K562 (cell line): ENCODE results near the gene CARM1. TPM values are rescaled to one million over a fixed set of nuclear protein-coding genes. Genes with fewer than 3 reads are reported as not detected.

Source experiments
- ATF4 ChIP-seq: fragments of 450-650 bp; formaldehyde crosslinking; IDR thresholded peaks from 2 replicates; pipeline ENCODE4 v1.4.0; 2022; ENCODE audit warnings: mild to moderate bottlenecking, moderate library complexity
- CREB3L1 ChIP-seq: fragments of 450-650 bp; IDR thresholded peaks from 2 replicates; pipeline ENCODE4 v1.6.1; 2014; ENCODE audit warnings: low read depth, mild to moderate bottlenecking, moderate library complexity, borderline replicate concordance
- ELK1 ChIP-seq: sonication (generic); formaldehyde crosslinking; IDR thresholded peaks from 2 replicates; pipeline ENCODE4 v1.8.1; 2022; ENCODE audit warnings: missing genetic modification reagents
- GABPB1 ChIP-seq: sonication (generic); formaldehyde crosslinking; IDR thresholded peaks from 2 replicates; pipeline ENCODE4 v1.8.0; 2022; ENCODE audit warnings: mild to moderate bottlenecking, missing genetic modification reagents
- POLR2A ChIP-seq: fragments of 450-650 bp; conservative IDR thresholded peaks from 2 replicates; pipeline ENCODE4 v1.6.1; 2016
- WHSC1 ChIP-seq: IDR thresholded peaks from one replicate; pipeline ENCODE4 v1.6.1; 2012; ENCODE audit warnings: low read length, control low read depth, inconsistent platforms
- ZNF318 ChIP-seq, 2 experiments: fragments of 450-650 bp; IDR thresholded peaks; 2 replicates each; pipeline ENCODE4 v1.6.1; 2016; ENCODE audit warnings: mild to moderate bottlenecking in 2 of 2, borderline replicate concordance in 1 of 2, low read depth in 1 of 2, moderate library complexity in 1 of 2
- polyA plus RNA-seq, 8 experiments: library from polyadenylated mRNA; depleted of rRNA in 4 of 8; stranded (reverse) in 5 of 8; unstranded in 3 of 8; fragments of >200 nt; fragmentation: Nextera tagmentation in 2 of 8; fragmentation: Illumina TruSeq in 1 of 8; extraction: Ambion mirVana in 2 of 8; extraction: Trizol in 1 of 8; gene quantifications; 2 replicates each; pipeline versions ENCODE4 v1.2.1 to v1.2.3, GENCODE V29; 2011 to 2014; ENCODE audit warnings: inconsistent platforms in 1 of 8, missing spikeins in 1 of 8
- total RNA-seq, 7 experiments: library from RNA; depleted of rRNA in 6 of 7; stranded (reverse); fragments of >200 nt in 6 of 7; fragmentation: Illumina TruSeq in 2 of 7; extraction: Trizol in 2 of 7; gene quantifications; 2 replicates each; pipeline versions ENCODE4 v1.2.1 to v1.2.3, GENCODE V29; 2011 to 2021; ENCODE audit warnings: low replicate concordance in 1 of 7

CARM1 gene
- total and polyA plus RNA-seq, 9 of the 15 experiments (the other 6 are each of a cell fraction or from before 2014, with no cell fraction given): 0.36 to 86.0 (median 29.7) TPM

GRCh38 chr19:10831987-10832938 is 39.1 kb upstream of the CARM1 start (continued):
- no peak for TF ChIP-seq CREB3L1
- TF ChIP-seq ELK1 (CRISPR knock-in tag): no peak
- no peak for TF ChIP-seq ZNF318 (IDR thresholded peaks at IDR 0.05; ENCODE audit: borderline replicate concordance in 1 of 2, low read depth in 1 of 2)
- no peak for TF ChIP-seq GABPB1 (CRISPR knock-in tag)
- TF ChIP-seq ATF4: no peak
- 0 out of 2 replicates have a peak, but pooled peaks have one; percentile 16 for TF ChIP-seq POLR2A
- no peak for TF ChIP-seq WHSC1
